GM21619 (cell line): ENCODE results near the gene TBCD.

Experiments
- ATAC-seq: cut with Tn5 transposase; IDR thresholded peaks from one replicate; pipeline ENCODE4 v1.9.1; 2021; ENCODE audit not compliant: unreplicated experiment

The TBCD gene

DNA sequence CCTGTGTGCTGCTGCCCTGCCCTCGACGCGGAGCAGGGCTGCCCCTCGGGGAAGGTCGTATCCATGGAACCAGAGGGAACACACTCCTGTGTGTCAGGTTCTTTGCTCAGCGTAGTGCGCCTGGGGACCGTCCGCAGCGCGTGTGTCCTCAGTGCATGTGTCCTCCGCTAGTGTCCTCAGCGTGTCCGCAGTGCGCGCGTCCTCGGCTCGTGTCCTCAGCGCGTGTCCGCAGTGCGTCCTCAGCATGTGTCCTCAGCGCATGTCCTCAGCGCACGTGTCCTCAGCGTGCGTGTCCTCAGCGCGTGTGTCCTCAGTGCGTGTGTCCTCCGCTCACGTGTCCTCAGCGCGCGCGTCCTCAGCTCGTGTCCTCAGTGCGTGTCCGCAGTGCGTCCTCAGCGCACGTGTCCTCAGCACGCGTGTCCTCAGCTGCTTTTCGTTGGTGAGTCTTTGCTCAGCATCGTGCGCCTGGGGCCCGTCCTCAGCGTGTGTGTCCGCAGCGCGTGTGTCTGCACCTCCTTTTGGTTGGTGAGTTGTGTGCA, 147.2 kb downstream of the TBCD start:
- no peak for ATAC-seq

DNA sequence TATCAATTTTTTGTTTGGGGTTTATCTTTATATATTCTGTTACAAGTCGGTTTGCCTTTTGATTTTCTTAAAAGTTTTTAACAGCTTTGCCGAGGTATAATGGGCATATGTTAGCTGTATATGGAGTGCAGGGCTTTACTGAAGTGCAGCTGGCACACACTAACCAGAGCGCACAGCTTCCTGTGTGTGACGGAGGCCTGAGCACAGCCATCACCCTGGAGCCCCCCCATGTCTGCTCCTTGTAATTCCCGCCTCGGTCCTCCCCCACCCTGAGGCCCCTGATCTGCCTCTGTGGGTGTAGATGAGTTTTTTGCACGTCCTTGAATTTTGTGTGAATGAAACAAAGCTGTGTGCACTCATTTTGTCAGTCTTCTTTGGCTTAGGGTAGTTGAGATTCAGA, 148.1 kb downstream of the TBCD start:
- ATAC-seq = no peak

DNA sequence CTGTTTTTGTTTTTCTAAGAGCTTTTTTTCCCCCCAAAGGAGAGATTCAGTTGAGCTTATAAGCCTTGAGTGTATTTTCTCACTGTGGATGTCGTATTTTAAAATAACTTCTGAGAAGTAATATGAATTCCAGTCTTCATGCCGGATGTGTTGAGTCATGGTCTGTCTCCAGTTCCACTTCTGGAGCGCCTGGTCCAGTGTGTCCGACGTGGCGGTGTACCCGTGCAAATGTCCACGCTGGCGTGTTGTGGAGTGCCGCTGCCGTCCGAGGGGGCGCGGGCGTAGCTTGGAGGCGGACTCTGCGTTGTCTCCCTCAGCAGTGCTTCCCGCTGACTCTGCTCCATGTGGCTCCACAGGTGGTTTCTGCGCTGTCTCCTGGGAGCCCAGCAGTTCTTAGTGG, 148.9 kb downstream of the TBCD start:
- ATAC-seq = no peak

DNA sequence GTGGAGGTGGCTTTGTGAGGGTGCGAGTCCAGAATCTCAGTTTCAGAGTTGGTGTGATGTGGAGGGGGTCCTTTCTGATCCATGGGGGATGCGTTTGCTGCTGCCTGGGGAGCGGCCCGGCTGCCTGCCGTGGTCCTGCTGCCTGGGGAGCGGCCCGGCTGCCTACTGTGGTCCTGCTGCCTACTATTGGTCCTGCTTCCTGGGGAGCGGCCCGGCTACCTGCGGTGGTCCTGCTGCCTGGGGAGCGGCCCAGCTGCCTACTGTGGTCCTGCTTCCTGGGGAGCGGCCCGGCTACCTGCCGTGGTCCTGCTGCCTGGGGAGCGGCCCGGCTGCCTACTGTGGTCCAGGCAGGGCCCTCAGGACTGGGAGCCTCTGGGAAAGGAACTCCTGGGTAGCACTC, 149.5 kb downstream of the TBCD start:
- no peak for ATAC-seq

DNA sequence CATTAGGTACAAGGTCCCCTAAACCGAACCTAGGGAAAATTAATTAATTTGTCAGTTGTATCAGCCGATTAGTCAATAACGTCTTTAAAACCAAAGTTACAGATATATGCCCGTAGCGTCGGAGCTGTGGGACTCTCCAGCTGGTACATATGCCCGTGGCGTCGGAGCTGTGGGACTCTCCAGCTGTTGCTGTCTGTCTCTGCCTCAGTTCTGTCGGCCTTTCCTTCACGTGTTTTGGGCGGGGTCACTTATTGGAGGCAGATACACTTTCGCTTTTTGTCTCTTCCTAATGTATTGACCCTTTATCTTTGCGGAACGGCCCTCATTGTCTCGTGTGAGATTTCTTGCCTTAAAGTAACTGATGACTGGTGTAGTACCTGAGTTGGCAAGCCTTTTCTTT, 150.0 kb downstream of the TBCD start:
- no peak for ATAC-seq

DNA sequence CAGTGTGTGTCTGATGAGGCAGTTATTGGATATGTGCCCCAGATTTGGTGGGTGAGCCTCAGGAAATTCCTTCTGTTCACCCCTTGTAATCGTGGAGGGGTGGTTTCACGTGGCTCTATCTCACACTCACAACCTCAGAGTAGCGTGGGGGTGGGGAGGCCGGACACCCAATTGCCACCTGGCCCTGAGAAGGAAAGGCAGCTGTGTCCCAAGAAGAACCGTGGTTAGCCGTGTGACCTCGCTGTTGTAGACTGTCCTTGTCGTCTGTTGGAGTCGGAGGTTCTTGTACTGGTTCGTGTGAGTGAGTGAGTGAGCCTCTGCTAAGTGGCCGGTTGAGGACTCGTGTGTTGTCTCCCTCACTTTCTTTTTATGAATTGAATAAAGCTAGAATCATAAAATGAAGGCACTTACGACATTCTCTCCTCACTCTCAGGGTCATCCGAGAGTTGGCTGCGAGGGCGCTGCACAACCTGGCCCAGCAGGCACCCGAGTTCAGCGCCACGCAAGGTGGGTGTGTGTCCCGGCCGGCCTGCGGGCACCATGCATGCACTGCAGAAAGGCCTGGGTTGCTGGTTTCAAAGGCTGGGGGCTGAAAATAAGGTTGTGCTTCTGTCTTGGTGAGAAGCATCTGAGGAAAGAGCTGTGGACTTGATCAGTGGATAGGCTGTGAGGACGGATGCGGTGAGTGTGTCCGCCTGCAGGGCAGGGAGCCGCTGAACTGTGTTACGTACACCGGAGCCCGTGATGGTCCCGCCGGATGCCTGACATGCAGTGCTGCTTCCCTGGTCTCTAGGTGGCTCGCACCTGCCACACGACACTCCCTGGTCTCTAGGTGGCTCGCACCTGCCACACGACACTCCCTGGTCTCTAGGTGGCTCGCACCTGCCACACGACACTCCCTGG, 151.4 kb downstream of the TBCD start:
- ATAC-seq = no peak

DNA sequence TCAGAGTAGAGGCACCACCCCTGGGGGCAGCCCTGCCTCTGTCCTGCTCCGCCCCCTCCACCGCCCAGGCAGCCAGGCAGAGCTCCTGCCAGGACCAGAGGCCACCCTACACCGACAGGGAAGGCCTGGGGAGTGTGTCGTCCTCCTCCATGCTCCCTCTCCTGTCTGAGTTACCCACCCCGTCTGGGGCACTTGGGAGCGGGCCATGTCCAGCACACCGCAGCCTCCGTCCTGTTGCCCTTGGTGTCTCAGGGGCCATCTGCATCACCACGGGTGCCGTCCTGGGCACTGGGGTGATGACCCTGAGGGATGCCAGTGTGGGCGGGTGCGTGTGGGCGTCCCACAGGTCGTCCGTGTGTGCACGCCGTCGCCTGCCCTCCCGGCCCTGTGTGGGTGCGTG, 153.3 kb downstream of the TBCD start:
- ATAC-seq = no peak

DNA sequence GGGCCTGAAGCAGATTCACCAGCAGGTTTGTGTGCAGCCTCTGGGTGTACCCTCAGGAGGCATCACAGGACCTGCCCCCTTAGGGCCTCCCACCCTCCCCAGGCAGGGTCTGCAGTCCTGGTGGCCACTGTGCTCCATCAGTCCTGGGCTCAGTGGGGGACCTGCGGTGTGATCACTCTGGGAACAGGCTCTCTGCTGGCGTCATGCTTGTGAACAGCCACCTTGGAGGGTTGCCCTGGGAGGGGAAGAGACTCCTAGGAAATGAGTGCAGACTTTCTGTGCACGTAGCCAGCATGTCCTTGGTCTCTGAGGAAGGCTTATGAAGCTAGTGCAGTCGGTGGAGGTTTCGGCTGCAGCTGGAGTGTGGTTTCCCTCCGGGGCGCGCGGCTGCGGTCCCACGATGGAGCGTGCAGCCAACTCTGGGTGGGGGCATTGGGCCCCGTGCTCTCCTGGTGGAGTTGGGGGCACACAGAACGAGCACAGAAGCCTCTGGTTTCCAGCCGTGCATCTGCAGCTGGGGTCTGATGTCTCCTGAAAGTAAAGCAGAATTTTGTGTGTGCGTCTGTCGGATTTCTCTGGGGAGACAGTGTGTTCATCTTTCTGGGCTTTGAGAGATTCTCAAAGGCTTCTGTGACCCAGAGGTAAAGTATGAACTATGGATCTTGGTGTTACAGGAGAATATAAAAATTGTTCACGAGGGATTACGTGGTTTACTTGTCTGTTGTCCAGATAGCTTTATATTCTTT, 156.1 kb downstream of the TBCD start:
- ATAC-seq = no peak

DNA sequence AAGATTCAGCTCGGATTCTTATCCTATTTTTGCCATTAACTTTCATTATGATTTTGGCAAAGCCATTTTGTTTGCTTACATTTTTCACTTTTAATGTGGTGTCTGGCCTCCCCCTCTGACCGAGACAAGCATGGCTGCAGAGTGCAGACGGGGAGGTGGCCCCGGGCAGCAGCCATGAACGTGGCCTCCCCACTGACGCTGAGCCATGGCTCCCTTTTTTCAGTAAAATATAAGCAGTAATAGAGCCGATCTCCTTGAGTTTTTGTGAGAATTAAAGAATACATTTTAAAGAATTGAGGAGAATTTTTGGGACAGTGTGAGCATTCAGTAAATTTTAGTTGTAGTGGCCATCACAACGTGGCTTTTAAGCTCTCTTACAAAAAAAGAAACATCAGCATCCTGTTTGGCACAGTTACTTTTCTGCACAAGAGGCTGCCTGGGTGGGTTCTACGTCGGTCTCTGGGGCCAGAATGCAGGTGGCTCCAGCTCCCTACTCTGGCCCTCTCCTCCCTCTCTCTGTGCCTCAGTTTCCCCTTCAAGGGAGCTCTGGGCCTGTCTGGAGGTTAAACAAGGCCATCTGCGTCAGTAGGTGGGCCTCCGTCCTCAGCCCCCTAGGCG, 156.8 kb downstream of the TBCD start:
- ATAC-seq = no peak

DNA sequence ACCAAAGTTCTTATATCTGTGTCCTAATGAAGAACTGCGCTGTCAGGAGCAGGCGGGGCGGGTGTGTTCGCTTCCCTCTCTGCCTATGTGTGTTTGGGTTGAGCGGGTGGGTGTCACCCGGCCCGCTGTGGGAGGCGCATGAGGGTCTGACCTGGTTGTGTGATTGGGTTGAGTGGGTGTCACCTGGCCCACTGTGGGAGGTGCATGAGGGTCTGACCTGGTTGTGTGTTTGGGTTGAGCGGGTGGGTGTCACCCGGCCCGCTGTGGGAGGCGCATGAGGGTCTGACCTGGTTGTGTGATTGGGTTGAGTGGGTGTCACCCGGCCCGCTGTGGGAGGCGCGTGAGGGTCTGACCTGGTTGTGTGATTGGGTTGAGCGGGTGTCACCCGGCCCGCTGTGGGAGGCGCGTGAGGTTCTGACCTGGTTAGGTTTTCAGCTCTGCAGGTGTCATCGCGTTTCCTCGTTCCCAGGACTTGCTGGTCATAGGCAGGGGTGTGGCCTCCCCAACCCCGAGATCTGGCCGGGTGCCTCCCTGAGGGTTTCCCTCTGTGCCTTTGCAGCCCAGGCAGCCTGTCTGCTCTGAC, 157.5 kb downstream of the TBCD start:
- no peak for ATAC-seq

DNA sequence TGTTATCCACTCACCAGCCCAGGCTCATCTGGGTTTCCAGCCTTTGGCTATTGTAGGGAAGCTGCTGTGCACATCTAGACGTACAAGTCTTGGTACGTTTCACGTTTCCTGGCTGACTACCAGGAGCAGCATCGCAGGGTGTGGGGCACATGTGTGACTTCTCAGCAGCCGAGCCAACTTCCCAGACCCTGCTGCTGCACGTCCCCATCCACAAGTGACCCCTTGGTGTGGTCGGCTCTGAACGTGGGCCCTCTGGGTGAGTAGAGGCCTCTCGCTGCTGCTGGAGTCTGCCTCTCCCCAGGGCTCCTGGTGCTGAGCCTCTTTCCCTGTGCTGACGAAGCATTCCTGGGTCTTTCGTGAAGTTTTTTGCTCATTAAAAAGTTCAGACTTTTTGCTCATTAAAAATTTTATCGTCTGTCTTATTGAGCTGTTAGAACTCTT, 158.2 kb downstream of the TBCD start:
- no peak for ATAC-seq

DNA sequence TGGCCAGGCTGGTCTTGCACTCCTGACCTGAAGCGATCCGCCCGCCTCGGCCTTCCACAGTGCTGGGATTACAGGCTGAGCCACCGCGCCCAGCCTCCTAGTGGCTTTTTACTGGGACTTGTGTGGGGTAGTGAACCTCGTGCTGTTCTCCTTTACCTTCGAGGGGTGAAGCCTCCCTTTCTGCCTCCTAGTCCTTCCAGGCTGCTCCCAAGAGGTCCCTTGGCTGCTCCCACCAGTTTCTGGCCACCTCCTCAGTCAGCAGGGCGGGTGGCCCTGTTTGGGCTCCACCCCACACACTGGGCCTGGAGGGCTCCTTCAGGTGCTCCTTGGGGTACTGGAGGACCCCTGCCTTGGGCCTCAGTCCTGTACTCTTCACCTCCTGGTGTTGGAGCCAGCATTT, 158.9 kb downstream of the TBCD start:
- no peak for ATAC-seq

DNA sequence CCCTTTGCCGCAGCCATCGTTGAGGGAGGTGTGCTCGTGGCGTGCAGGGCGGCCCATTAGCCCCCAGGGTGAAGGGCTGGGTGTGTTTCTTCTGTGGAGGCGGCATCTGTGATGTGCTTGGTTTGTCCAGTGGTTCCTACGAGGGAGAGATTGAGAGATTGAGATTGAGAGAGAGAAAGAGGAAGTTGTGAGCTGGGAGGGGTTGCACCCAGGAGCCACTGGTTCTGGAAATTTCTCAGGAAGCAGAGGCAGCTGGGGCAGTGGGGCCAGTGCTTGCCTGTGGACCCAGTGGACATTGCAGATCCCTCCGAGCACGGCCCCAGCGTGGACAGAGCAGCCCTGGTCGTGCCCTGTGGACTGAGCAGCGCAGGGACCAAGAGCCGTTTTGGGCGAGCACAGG, 160.0 kb downstream of the TBCD start:
- ATAC-seq = no peak

DNA sequence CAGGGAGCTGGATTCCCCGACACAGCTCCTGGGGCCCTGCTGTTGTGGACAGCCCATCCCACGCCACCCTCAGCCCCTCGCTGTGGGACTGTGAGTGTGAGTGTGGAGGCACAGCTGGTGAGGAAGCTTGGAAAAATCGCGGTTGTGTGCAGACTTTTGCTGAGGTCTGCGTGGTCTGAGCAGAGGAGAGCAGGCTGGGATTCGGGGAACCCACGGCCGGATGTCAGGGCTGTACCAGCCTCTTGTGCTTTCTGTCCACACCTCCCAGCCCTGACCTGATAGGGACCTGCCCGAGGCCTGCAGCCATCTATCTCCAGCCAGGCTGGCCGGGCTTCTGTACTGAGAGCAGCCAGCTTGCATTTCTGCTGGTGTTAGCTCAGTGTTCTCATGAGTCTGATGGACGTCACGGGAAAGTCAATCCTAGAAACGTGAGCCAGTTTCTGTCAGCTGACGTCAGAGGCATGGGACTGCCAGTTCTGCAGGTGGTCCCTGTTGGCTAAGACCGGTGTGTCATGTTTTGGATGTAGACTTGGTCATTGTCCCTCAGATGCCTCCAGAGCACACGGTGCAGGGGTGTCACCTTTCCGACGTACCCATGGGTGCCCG, 160.7 kb downstream of the TBCD start:
- ATAC-seq = no peak

DNA sequence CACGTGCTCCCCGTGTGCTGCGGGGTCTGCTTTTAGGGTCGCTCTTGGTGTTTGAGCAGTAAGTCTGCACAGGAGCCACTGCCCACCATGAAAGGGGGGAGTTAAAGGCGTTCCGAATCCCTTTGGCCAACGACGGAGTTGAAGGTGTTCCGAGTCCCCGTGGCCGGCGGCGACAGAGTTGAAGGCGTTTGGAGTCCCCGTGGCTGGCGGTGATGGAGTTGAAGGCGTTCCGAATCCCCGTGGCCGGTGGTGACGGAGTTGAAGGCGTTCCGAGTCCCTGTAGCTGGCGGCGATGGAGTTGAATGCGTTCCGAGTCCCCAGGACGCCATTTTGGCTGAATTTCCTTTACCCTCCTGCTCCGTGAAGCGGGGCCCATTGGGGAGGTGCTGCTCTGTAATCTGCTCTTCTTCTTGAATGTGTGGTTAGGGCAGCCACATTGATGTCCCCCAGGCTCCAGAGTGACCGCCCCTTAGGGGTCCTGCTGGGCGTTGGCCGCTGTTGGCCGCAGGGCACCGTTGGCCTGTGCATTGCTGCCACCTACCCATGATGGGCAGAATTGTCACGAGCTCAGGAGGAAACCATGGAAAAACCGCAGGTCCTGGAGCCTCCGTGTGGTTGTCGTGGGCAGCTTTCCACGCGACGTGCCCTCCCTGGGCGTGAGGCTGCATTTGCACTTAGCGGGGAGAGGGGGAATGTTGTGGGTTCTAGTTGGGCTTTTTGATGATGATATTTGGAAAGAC, 161.6 kb downstream of the TBCD start:
- ATAC-seq = no peak

DNA sequence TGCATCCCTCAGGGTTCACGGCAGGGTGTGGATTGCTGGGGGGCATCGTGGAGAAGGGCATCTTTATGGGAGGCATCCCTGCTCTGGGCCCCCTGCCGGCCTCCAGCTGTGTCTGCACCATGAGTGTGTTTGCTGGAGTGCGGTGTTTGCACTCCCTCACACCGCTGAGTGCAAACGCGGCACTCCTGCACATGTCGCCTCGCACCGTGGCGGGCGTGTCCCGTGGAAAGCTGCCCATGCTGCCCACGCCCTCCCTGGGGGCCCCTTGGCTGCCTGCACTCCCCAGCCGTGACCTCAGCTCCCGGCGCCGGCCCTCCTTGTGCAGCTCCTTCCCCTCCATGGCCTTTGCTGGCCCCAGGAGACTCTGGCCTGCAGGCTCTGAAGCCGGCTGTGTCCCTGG, 162.5 kb downstream of the TBCD start:
- no peak for ATAC-seq

DNA sequence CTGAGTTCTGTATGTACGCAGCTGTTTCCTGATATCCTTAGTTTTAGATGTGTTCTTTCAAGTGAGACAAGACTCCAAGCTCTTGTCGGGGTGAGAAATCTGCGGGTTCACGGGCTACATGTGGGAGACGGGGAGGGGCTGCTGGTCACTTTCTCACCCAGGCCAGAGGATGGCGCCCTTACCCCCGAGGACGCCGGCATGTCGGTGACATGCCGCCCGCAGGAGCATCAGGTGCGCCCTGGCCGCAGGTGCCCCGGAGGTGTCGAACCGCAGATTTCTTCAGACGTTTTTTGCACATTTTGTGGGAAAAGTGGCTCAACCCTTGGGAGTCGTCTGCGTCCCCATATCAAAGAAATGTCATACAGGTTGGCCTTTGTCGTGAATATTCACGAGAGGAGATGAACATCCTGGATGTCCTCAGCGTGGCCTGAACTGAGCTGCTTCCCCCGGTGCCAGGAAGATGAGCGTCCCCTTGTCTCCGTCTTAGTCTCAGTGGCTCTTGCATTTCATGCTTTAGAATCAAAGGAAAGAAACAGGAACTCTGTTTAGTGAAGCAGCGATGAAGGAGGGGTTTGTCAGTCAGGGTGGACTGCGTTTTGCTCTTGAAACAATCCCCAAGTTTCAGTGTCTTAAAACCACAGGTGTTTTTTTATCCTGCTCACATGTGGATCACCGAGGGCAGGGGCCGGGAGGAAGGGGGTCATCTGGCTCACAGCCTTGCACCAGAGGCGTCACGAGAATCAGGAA, 163.3 kb downstream of the TBCD start:
- no peak for ATAC-seq

DNA sequence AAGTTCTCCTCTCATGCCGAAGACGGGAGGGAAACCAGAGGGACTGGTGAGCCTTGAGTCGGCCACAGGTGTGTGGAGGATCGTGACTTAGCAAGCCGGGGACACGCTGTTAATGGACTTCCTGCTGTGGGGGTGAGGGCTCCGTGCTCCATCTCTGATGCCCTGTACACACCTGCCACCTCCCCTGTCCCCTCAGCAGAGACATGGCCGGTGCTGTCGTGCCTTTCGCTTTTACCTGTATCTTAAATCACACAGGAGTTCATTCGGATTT, 163.8 kb downstream of the TBCD start:
- ATAC-seq = no peak

DNA sequence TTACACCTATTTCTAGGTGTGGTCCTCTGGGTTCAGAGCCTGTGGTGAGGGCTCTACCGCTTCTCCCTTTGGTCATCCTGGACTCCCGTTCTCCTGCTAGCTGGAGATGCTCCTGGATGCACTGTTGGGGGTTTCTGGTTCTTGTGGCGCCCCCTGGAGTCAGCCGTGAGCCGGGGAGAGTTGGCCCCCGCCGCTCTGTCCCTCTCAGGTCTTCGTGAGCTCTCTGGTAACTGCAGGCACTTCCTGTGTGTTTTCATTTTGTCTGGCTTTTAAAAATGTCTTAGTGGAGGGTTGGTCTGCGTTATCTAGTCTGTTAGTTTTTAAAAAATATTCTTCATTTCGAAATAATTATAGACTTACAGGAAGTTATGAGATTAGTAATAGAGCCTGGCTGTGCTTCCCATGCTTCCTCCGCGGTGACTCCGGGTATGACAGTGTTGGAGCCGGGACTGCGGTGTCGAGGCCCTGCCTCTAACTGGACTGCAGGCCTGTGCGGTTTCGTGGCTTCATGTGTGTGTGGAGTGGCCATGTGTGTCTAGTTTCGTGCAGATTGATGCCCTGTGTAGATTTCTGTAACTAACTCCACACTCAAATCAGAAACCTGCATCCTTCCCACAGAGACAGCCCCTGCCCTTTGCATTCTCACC, 166.0 kb downstream of the TBCD start:
- ATAC-seq = no peak
